Thoracic aorta (tissue), 2 donors: ENCODE data around the gene C17orf50. TPM values are rescaled to one million over a fixed set of nuclear protein-coding genes. Genes with fewer than 3 reads are reported as not detected.

ENCODE experiments used
- ATAC-seq: fragments of 150-250 bp; one replicate; pipeline ENCODE4 v1.8.0; 2017; ENCODE audit warnings: low read depth; ENCODE audit not compliant: insufficient number of reproducible peaks, low FRiP score
- DNase-seq: peaks from one replicate; pipeline ENCODE4 v3.0.0-alpha.2; 2020; ENCODE audit warnings: low spot score
- H3K27ac ChIP-seq, 2 donors: fragments of 200-600 bp; sonication (generic); 1 replicate in 1 of 2; 2 replicates in 1 of 2; pipeline ENCODE4 v1.5.1; 2016; ENCODE audit warnings: mild to moderate bottlenecking in 2 of 2, moderate library complexity in 2 of 2
- H3K27me3 ChIP-seq: fragments of 200-600 bp; sonication (generic); replicated peaks from 2 replicates; pipeline ENCODE4 v1.6.0; 2016; ENCODE audit warnings: mild to moderate bottlenecking; ENCODE audit not compliant: insufficient read depth
- H3K36me3 ChIP-seq: fragments of 200-600 bp; sonication (generic); one replicate; pipeline ENCODE4 v1.5.1; 2016
- H3K4me1 ChIP-seq, 2 donors: fragments of 200-600 bp; sonication (generic); 1 replicate in 1 of 2; 2 replicates in 1 of 2; pipeline versions ENCODE4 v1.5.1 to v1.6.0; 2016; ENCODE audit warnings: low read depth in 2 of 2, mild to moderate bottlenecking in 1 of 2; ENCODE audit not compliant: control insufficient read depth in 1 of 2
- H3K4me3 ChIP-seq: fragments of 200-600 bp; sonication (generic); 2 replicates; pipeline ENCODE4 v1.5.1; 2016; ENCODE audit warnings: mild to moderate bottlenecking
- H3K9me3 ChIP-seq: fragments of 200-600 bp; sonication (generic); 2 replicates; pipeline ENCODE4 v1.5.1; 2016
- total RNA-seq, 2 donors: library from RNA; depleted of rRNA; stranded (reverse); fragments of >200 nt; gene quantifications; one replicate each; pipeline versions ENCODE4 v1.1.0 to v1.2.3, GENCODE V29; 2016
- TF ChIP-seq, protein P1 (sequence below): fragments of 200-600 bp; sonication (generic); IDR thresholded peaks from one replicate; pipeline ENCODE4 v1.5.1; 2019; ENCODE audit warnings: antibody characterized with exemption

C17orf50 gene
- total RNA-seq, 2 donors from 2014 or later = not detected

DNA sequence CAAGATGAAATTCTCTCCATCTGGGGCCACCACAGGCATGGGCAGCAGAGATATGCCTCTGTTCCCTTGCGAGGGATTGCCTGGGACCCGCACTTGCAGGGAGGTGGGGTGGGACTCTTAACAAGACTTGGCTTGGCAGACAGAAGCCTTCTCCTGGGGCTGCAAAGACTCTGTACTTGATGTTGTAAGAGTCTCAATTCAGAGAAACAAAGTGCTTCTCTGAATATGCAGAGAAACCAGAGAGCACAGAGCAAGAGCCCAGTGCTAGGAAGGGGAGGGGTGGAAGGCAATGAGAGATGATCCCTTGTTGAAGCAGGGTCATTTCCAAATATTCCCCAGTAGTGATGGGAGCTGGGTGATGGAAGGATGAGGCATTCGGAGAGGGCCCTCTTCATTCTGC, 32.6 kb downstream of the C17orf50 start:
- no peaks in the 10 kb centered on the region for H3K36me3 ChIP-seq
- H3K4me1 ChIP-seq = peaks cover 4 to 38% of the 10 kb centered on the region in 2 donors
- ATAC-seq (no peak), DNase-seq (no peak)
- H3K27ac ChIP-seq = no peak overlapping the region
- no peaks in the 10 kb centered on the region for H3K27me3 ChIP-seq
- TF ChIP-seq, protein P1, sequence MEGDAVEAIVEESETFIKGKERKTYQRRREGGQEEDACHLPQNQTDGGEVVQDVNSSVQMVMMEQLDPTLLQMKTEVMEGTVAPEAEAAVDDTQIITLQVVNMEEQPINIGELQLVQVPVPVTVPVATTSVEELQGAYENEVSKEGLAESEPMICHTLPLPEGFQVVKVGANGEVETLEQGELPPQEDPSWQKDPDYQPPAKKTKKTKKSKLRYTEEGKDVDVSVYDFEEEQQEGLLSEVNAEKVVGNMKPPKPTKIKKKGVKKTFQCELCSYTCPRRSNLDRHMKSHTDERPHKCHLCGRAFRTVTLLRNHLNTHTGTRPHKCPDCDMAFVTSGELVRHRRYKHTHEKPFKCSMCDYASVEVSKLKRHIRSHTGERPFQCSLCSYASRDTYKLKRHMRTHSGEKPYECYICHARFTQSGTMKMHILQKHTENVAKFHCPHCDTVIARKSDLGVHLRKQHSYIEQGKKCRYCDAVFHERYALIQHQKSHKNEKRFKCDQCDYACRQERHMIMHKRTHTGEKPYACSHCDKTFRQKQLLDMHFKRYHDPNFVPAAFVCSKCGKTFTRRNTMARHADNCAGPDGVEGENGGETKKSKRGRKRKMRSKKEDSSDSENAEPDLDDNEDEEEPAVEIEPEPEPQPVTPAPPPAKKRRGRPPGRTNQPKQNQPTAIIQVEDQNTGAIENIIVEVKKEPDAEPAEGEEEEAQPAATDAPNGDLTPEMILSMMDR = no peak
- no peak overlapping the region for H3K4me3 ChIP-seq
- no peaks in the 10 kb centered on the region for H3K9me3 ChIP-seq

DNA sequence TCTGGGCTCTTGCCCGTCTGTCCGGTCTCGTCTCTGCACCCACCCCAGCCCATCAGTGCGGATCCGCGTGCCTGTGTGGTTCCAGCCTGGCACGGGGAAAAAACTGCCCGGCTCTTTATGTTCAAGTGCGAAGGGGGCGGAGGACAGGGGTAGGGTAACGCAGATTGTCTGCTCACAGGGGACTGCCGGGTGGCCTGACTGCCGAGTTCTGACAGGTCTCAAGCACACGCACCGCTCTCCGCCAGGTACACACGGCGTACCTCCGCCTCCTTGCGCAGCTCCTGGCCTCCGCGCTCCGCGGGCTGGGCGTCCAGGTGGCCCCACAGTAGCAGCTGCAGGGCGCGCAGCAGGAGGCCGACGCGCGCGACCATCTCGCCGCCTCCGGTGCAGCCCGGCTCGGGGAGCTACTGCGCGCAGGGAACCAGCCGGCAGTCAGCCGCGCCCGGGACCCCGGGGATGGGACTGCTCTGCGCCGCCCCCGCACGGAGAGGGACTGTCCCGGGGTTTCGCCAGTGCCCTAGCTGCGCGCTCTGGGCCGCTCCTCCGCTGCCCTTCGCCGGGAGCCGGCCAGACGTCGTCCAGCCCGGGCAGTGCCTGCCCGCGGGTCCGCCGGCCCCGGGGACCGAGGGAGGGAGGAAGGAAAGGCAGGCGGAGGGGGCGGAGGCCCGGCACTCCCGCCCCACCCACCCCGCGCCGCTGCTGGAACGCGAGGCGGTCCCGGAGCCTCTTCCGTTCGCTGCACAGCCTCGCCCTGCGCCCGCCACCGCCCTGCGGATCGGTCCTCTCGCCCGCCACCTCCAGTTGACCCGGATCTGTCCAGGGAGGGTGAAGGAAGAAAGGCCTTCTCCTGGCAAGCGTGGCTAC, 34.6 kb downstream of the C17orf50 start, which contains the start of gene MMP28:
Gene MMP28 (minus strand): TSS at position 635 of the 864 bp plus-strand sequence. CDS start 264 bp downstream, at position 371.
- ATAC-seq = peak; percentile 52
- DNase-seq = no peak
- Histone ChIP-seq H3K27ac (no peak within 1 kb of the TSS), H3K4me3 (peak within 1 kb of the TSS; percentile 86), H3K36me3 (no peaks in the 10 kb centered on the region), H3K4me1 (peaks cover 9 to 36% of the 10 kb centered on the region in 2 donors), H3K27me3 (no peaks in the 10 kb centered on the region), H3K9me3 (no peaks in the 10 kb centered on the region)
- TF ChIP-seq, protein P1 = no peak

DNA sequence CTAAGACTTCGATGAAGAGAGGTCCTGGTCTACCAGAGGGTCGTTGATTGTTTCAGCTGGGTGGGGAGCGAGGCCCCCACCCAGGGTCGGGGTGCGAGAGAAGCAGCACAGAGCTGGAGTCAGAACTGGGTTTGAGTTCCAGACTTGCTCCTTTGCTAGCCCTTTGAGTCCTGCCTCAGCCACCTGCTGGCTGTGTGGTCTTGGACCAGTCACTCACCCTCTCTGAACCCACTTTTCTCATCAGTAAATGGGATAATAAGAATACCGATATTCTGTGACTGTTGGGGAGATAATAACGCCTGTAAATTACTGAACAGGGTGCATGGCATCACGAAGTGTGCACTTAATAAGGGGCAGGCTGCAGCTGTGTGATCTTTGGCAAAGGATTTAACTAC, 35.2 kb downstream of the C17orf50 start:
- Histone ChIP-seq H3K27me3 (no peaks in the 10 kb centered on the region), H3K4me1 (peaks cover 12 to 40% of the 10 kb centered on the region in 2 donors)

DNA sequence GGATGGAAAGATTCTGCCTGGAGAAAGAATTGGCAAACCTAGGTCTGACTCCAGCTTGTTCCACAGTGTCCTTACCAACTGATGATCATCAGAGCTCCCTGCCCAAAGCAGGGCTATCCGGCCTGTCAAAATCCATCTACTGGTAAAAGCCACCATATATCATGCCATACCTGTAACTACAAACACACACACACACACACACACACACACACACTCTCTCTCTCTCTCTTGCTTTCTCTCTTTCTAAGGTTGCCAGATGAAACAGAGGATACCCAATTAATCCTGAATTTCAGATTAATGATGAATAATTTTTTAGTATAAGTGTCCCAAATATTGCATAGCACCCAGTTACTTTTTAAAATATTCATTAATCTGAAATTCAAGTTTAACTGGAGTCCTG, 36.3 kb downstream of the C17orf50 start:
- DNase-seq (no peak), ATAC-seq (no peak)
- TF ChIP-seq, protein P1 = no peak
- no peaks in the 10 kb centered on the region for H3K9me3 ChIP-seq
- H3K27me3 ChIP-seq = no peaks in the 10 kb centered on the region
- peaks cover 18 to 51% of the 10 kb centered on the region in 2 donors for H3K4me1 ChIP-seq
- H3K36me3 ChIP-seq = no peaks in the 10 kb centered on the region
- H3K4me3 ChIP-seq = no peak overlapping the region
- H3K27ac ChIP-seq = no peak overlapping the region

More for the DNA sequence above, 35.2 kb downstream of the C17orf50 start:
- TF ChIP-seq, protein P1 = no peak
- H3K27ac ChIP-seq = no peak overlapping the region
- no peaks in the 10 kb centered on the region for H3K9me3 ChIP-seq
- ATAC-seq (no peak), DNase-seq (no peak)
- peak overlapping the region; percentile 86 for H3K4me3 ChIP-seq
- no peaks in the 10 kb centered on the region for H3K36me3 ChIP-seq

DNA sequence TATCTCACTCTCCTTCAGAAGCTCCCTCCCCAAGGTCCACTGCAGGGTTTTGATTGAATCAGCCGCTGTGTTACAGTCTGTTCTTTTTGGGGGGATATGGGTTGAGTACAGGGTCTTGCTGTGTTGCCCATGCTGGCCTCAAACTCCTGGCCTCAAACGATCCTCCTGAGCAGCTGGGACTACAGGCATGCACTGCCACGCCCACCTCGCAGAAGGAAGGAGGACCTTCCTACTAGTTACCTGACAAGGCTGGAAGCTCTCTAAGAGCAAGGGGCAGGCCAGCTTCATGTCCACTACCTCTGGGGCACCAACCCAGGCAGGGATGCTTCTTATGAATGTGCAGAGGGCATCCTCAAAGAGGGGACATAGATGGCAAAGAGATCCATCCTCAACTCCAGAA, 36.7 kb downstream of the C17orf50 start:
- DNase-seq (no peak), ATAC-seq (no peak)
- TF ChIP-seq, protein P1 = no peak
- H3K36me3 ChIP-seq = no peaks in the 10 kb centered on the region
- no peaks in the 10 kb centered on the region for H3K9me3 ChIP-seq
- no peak overlapping the region for H3K27ac ChIP-seq
- H3K27me3 ChIP-seq = no peaks in the 10 kb centered on the region
- H3K4me3 ChIP-seq = no peak overlapping the region
- H3K4me1 ChIP-seq = peaks cover 18 to 51% of the 10 kb centered on the region in 2 donors
